ENCODE results near the gene CYP2A13.

DNA sequence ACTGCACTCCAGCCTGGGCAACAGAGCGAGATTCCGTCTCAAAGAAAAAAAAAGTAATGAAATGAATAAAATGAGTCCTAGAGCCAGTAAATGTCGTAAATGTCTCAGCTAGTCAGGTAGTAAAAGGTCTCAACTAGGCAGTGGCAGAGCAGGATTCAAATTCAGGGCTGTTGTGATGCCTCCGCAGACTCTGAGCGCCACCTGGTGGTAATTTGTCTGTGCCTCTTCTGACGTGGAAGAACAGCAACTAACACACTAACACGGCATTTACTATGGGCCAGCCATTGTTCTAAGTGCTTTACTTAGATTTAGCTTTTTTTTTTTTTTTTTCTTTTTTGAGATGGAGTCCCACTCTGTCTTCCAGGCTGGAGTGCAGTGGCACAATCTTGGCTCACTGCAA lies 56.2 kb downstream of the CYP2A13 start:
- TF ChIP-seq ELF4 (IDR thresholded peaks at IDR 0.05) (no peak), SP1 (IDR thresholded peaks at IDR 0.05) (no peak), NFRKB (IDR thresholded peaks at IDR 0.05) (no peak), HDGF (IDR thresholded peaks at IDR 0.05; ENCODE audit: borderline replicate concordance) (no peak), SUZ12 (IDR thresholded peaks at IDR 0.05) (no peak), TARDBP (IDR thresholded peaks at IDR 0.05) (no peak)

Measured in HEK293T (cell line).